ENCODE data around the gene MAD2L1.

Gene MAD2L1

GRCh38 chr4:120059036-120059435 is 7.6 kb downstream of the MAD2L1 start:
- no peak for DNase-seq (ENCODE audit: low read depth, low spot score)

GRCh38 chr4:120057416-120057815 is 9.2 kb downstream of the MAD2L1 start:
- DNase-seq (ENCODE audit: low read depth, low spot score) = no peak

GRCh38 chr4:120056246-120056645 is 10.4 kb downstream of the MAD2L1 start:
- peak; percentile 41 for DNase-seq (ENCODE audit: low read depth, low spot score)

GRCh38 chr4:120055795-120056194 is 10.9 kb downstream of the MAD2L1 start:
- no peak for DNase-seq (ENCODE audit: low read depth, low spot score)

- no peak for DNase-seq (ENCODE audit: low read depth, low spot score)
Measured at GRCh38 chr4:120055162-120055561, 11.5 kb downstream of the MAD2L1 start.

GRCh38 chr4:120053911-120054310 is 12.7 kb downstream of the MAD2L1 start:
- DNase-seq (ENCODE audit: low read depth, low spot score) = no peak

GRCh38 chr4:120052856-120053255 is 13.8 kb downstream of the MAD2L1 start:
- peak; percentile 92 for DNase-seq (ENCODE audit: low read depth, low spot score)

GRCh38 chr4:120051253-120051652 is 15.4 kb downstream of the MAD2L1 start:
- no peak for DNase-seq (ENCODE audit: low read depth, low spot score)

GRCh38 chr4:120049732-120050494 is 16.7 kb downstream of the MAD2L1 start:
- DNase-seq (ENCODE audit: low read depth, low spot score) = peak; percentile 92

- no peak for DNase-seq (ENCODE audit: low read depth, low spot score)
Measured at GRCh38 chr4:120043828-120044227, 22.8 kb downstream of the MAD2L1 start.

GRCh38 chr4:120037411-120037810 is 29.2 kb downstream of the MAD2L1 start:
- no peak for DNase-seq (ENCODE audit: low read depth, low spot score)

GRCh38 chr4:120034913-120035312 is 31.7 kb downstream of the MAD2L1 start:
- DNase-seq (ENCODE audit: low read depth, low spot score) = no peak

GRCh38 chr4:120026853-120027252 is 39.8 kb downstream of the MAD2L1 start:
- no peak for DNase-seq (ENCODE audit: low read depth, low spot score)

GRCh38 chr4:120025516-120025915 is 41.1 kb downstream of the MAD2L1 start:
- no peak for DNase-seq (ENCODE audit: low read depth, low spot score)

GRCh38 chr4:120018786-120019185 is 47.9 kb downstream of the MAD2L1 start:
- DNase-seq (ENCODE audit: low read depth, low spot score) = no peak

GRCh38 chr4:120017939-120018692 is 48.5 kb downstream of the MAD2L1 start:
- no peak for DNase-seq (ENCODE audit: low read depth, low spot score)

- no peak for DNase-seq (ENCODE audit: low read depth, low spot score)
Measured at GRCh38 chr4:120011725-120012124, 54.9 kb downstream of the MAD2L1 start.

GRCh38 chr4:120010646-120011045 is 56.0 kb downstream of the MAD2L1 start:
- DNase-seq (ENCODE audit: low read depth, low spot score) = no peak

GRCh38 chr4:120009731-120010130 is 56.9 kb downstream of the MAD2L1 start:
- no peak for DNase-seq (ENCODE audit: low read depth, low spot score)

- DNase-seq (ENCODE audit: low read depth, low spot score) = no peak
Measured at GRCh38 chr4:120008957-120009356, 57.7 kb downstream of the MAD2L1 start.

- no peak for DNase-seq (ENCODE audit: low read depth, low spot score)
Measured at GRCh38 chr4:120007896-120008436, 58.7 kb downstream of the MAD2L1 start.

- DNase-seq (ENCODE audit: low read depth, low spot score) = peak; percentile 28
Measured at GRCh38 chr4:120007191-120007871, 59.3 kb downstream of the MAD2L1 start.

All from astrocyte of the hippocampus (primary cell).